Measurements from ENCODE around the gene LGALSL. TPM values are rescaled to one million over a fixed set of nuclear protein-coding genes. Genes with fewer than 3 reads are reported as not detected.

LGALSL gene
- total RNA-seq, 2 donors from 2014 or later, result 2.0 to 3.1 TPM

GRCh38 chr2:64482765-64483504, 29.0 kb downstream of the LGALSL start:
- no peak for ATAC-seq (replicated peaks in 1 of 2)
- H3K36me3 Mint-ChIP-seq (ENCODE audit: insufficient read depth in 2 of 2), result no peaks in the 10 kb centered on the region
- H3K4me3 Mint-ChIP-seq, result no peak overlapping the region
- H3K27me3 Mint-ChIP-seq (ENCODE audit: low read depth), result peaks cover 8% of the 10 kb centered on the region
- no peak for DNase-seq
- no peaks in the 10 kb centered on the region for H3K9me3 Mint-ChIP-seq
- peaks cover 20% of the 10 kb centered on the region for H3K4me1 Mint-ChIP-seq (ENCODE audit: low read depth)
- H3K27ac Mint-ChIP-seq, result no peak overlapping the region

- H3K4me3 Mint-ChIP-seq, result no peak overlapping the region
Measured at GRCh38 chr2:64485331-64485730, 31.4 kb downstream of the LGALSL start.

GRCh38 chr2:64485961-64486360, 32.0 kb downstream of the LGALSL start:
- no peak for ATAC-seq (replicated peaks in 1 of 2)
- H3K4me1 Mint-ChIP-seq (ENCODE audit: low read depth), result peaks cover 7% of the 10 kb centered on the region
- peaks cover 8% of the 10 kb centered on the region for H3K27me3 Mint-ChIP-seq (ENCODE audit: low read depth)
- no peak overlapping the region for H3K4me3 Mint-ChIP-seq
- no peaks in the 10 kb centered on the region for H3K36me3 Mint-ChIP-seq (ENCODE audit: insufficient read depth in 2 of 2)
- DNase-seq, result no peak
- H3K9me3 Mint-ChIP-seq, result no peaks in the 10 kb centered on the region
- peak overlapping the region; percentile 1 for H3K27ac Mint-ChIP-seq

More at GRCh38 chr2:64485331-64485730, 31.4 kb downstream of the LGALSL start:
- no peaks in the 10 kb centered on the region for H3K36me3 Mint-ChIP-seq (ENCODE audit: insufficient read depth in 2 of 2)
- DNase-seq (no peak), ATAC-seq (replicated peaks in 1 of 2) (no peak)
- no peaks in the 10 kb centered on the region for H3K9me3 Mint-ChIP-seq
- H3K27me3 Mint-ChIP-seq (ENCODE audit: low read depth), result peaks cover 8% of the 10 kb centered on the region
- no peak overlapping the region for H3K27ac Mint-ChIP-seq
- peaks cover 7% of the 10 kb centered on the region for H3K4me1 Mint-ChIP-seq (ENCODE audit: low read depth)

- no peak for DNase-seq
- no peak overlapping the region for H3K4me3 Mint-ChIP-seq
- ATAC-seq (replicated peaks in 1 of 2), result no peak
- H3K36me3 Mint-ChIP-seq (ENCODE audit: insufficient read depth in 2 of 2), result no peaks in the 10 kb centered on the region
- no peaks in the 10 kb centered on the region for H3K9me3 Mint-ChIP-seq
- H3K4me1 Mint-ChIP-seq (ENCODE audit: low read depth), result peaks cover 7% of the 10 kb centered on the region
- H3K27me3 Mint-ChIP-seq (ENCODE audit: low read depth), result peaks cover 8% of the 10 kb centered on the region
- H3K27ac Mint-ChIP-seq, result no peak overlapping the region
Measured at GRCh38 chr2:64487256-64488049, 33.5 kb downstream of the LGALSL start.

DNA sequence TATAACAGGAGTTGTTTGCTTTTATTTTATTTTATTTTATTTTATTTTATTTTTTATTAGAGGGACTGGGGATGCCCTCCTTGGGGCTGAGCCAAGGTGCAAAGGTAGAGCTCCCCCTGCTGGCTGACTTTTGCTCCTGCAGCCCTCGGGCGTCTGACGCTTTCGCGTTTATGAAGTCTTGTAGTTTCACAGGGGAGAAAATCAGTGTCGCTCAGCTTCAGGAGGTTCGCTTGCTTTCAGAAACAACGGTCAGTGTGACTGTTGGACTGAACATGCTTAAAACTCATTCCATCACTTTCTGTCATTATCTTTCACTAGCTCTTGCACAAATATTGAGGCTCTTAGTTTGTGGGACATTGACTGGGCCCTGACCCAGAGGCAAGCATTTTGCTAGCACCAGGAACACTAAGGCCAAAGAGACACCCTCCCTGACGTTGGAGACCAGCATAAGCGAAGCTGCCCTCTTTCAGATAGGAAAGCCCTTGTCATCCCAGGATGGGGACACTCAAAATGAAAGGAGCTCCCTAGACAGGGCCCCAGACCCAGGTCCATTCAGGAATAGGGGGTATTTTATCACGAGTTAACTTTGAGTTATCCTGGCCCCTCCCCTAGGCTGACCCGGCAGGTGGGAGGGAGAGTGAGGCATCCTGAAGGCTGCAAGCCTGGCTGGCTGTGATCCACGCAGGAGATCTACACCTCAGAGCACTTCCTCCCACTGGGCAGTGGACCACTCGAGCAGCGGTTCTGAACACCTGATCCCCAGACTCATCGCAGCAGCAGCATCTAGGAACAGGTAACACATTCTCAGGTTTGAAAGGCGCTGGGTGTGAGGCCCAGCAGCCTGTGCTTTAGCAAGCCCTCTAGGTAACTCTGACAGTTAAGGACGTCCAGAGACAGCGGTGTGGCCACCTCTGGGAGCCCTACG, 34.4 kb downstream of the LGALSL start:
- Mint-ChIP-seq H3K36me3 (ENCODE audit: insufficient read depth in 2 of 2) (no peaks in the 10 kb centered on the region), H3K27me3 (ENCODE audit: low read depth) (peaks cover 8% of the 10 kb centered on the region), H3K9me3 (no peaks in the 10 kb centered on the region), H3K4me1 (ENCODE audit: low read depth) (peaks cover 7% of the 10 kb centered on the region), H3K4me3 (no peak overlapping the region), H3K27ac (no peak overlapping the region)
- ATAC-seq (replicated peaks in 1 of 2) (peak; percentile 53 to 69), DNase-seq (peak; percentile 77 to 83)

DNA sequence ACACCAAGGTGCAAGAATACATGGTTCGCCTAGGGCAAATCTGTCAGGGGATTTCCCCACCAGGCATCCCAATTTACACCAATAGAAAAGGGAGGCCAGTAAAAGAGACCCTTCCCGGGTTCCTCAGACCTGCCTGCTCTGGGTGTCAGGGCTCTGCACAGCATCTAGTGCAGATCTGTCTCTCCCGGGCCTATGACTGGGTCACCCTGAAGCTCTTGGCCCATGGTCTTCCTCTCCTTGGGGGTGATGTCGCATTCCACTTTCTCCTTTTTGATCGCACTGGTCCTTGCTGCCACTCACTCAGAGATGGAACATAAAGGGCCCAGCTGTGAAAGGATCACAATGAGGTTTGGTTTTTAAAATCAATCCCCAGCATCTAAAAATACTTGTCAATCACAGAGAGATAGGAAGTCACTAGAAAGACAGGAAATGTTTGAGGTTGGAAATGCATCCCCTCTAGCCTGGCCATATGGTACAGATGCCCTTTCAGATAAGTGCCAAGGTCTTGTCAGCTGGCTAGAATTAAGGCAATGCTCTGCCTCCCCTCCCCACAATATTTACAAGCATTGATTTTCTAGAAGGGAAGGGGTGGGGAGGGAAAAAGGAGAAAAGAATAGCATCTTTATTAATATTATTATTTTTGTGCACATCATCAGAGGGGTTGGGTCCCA, 35.3 kb downstream of the LGALSL start:
- no peak for ATAC-seq (replicated peaks in 1 of 2)
- Mint-ChIP-seq H3K4me1 (ENCODE audit: low read depth) (peaks cover 7% of the 10 kb centered on the region), H3K27ac (no peak overlapping the region), H3K27me3 (ENCODE audit: low read depth) (peaks cover 8% of the 10 kb centered on the region), H3K36me3 (ENCODE audit: insufficient read depth in 2 of 2) (no peaks in the 10 kb centered on the region), H3K9me3 (no peaks in the 10 kb centered on the region), H3K4me3 (no peak overlapping the region)
- DNase-seq, result no peak

DNA sequence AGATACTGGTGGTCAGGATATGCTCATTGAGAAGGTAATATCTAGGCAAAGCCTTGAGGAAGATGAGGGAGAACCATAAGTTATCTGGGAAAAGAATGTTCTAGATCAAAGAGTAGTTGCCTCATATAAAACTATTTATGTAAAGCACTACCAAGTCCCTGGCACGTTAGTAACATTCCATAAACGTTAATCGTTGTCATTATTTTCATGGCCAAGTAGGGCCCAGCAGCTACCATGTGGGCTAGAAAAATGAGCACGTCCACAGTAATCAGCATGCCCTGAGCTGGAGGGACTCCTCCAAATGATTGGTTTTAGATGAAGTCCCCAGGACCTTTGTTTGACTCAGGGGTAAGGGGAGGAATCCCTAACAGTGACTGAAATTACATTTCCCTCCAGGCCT, 37.5 kb downstream of the LGALSL start:
- Mint-ChIP-seq H3K36me3 (ENCODE audit: insufficient read depth in 2 of 2) (no peaks in the 10 kb centered on the region), H3K4me3 (no peak overlapping the region)

DNA sequence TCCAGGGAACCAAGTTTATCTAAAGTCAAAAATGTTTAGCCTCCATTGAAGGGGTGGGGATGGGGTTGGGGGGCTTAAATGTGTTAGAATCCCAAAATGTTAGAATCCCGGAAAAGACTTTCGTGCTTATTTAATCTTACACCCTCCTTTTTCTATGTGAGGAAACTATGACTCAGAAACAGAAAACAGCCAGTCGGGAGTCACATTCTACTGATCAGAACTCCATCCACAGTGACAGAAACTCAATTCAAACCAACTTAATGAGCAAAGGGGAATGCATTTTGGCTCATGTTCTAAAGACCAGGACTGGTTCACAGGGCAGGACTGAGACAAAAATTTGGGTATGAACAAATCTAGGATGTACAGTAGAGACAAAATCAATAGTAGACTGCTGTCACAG, 38.3 kb downstream of the LGALSL start:
- ATAC-seq (replicated peaks in 1 of 2) (no peak), DNase-seq (no peak)
- Mint-ChIP-seq H3K27ac (no peak overlapping the region), H3K4me1 (ENCODE audit: low read depth) (peaks cover 7% of the 10 kb centered on the region), H3K27me3 (ENCODE audit: low read depth) (peaks cover 5% of the 10 kb centered on the region), H3K9me3 (no peaks in the 10 kb centered on the region), H3K36me3 (ENCODE audit: insufficient read depth in 2 of 2) (no peaks in the 10 kb centered on the region), H3K4me3 (no peak overlapping the region)

More for the DNA sequence above, 37.5 kb downstream of the LGALSL start:
- no peak overlapping the region for H3K27ac Mint-ChIP-seq
- no peaks in the 10 kb centered on the region for H3K9me3 Mint-ChIP-seq
- peaks cover 7% of the 10 kb centered on the region for H3K4me1 Mint-ChIP-seq (ENCODE audit: low read depth)
- DNase-seq (no peak), ATAC-seq (replicated peaks in 1 of 2) (no peak)
- peaks cover 8% of the 10 kb centered on the region for H3K27me3 Mint-ChIP-seq (ENCODE audit: low read depth)

GRCh38 chr2:64492821-64493220, 38.9 kb downstream of the LGALSL start:
- peaks cover 7% of the 10 kb centered on the region for H3K4me1 Mint-ChIP-seq (ENCODE audit: low read depth)
- H3K36me3 Mint-ChIP-seq (ENCODE audit: insufficient read depth in 2 of 2), result no peaks in the 10 kb centered on the region
- H3K4me3 Mint-ChIP-seq, result no peak overlapping the region
- ATAC-seq (replicated peaks in 1 of 2), result no peak
- H3K27me3 Mint-ChIP-seq (ENCODE audit: low read depth), result peaks cover 5% of the 10 kb centered on the region
- H3K9me3 Mint-ChIP-seq, result no peaks in the 10 kb centered on the region
- no peak for DNase-seq
- H3K27ac Mint-ChIP-seq, result no peak overlapping the region

DNA sequence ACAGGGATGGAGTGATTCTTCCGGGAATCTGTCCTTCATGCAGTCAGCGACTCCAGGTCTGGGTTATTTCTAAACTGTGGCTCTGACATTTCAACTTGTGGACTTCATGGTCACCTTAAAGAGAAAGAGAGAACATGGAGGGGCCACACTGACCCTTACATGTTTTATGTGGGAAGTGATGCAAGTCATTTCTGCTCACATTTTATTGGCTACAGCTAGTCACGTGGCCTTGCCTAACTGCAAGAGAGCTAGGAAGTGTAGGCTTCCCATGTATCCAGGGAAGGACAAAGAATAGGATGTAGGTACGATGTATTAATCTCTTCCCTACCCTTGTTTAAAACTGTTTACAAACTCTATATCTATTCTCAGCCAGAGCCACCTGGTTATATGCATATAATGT, 39.8 kb downstream of the LGALSL start:
- no peaks in the 10 kb centered on the region for H3K36me3 Mint-ChIP-seq (ENCODE audit: insufficient read depth in 2 of 2)
- no peaks in the 10 kb centered on the region for H3K4me1 Mint-ChIP-seq (ENCODE audit: low read depth)
- no peak overlapping the region for H3K27ac Mint-ChIP-seq
- ATAC-seq (replicated peaks in 1 of 2) (no peak), DNase-seq (no peak)
- H3K4me3 Mint-ChIP-seq, result no peak overlapping the region
- H3K27me3 Mint-ChIP-seq (ENCODE audit: low read depth), result peaks cover 5% of the 10 kb centered on the region
- H3K9me3 Mint-ChIP-seq, result no peaks in the 10 kb centered on the region

DNA sequence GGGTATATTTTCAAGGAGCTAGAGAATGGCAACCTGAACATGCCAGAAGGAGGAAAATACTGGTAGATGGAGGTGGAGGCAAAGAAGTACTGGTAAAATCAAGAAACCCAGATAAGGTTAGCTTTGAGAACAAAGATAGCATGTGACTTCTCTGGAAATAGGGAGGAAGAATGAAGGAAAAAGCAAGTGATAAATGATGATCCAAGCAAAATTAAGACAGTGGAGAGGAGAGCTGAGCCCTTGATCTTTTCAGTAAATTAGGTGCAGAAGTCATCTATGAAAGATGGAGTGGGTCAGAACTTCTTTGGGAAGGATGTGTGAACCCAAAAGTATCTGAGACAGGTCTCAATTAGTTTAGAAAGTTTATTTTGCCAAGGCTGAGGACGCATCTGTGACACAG, 44.5 kb downstream of the LGALSL start:
- ATAC-seq (replicated peaks in 1 of 2), result no peak
- DNase-seq, result no peak
- Mint-ChIP-seq H3K27ac (no peak overlapping the region), H3K36me3 (ENCODE audit: insufficient read depth in 2 of 2) (no peaks in the 10 kb centered on the region), H3K4me1 (ENCODE audit: low read depth) (peaks cover 5% of the 10 kb centered on the region), H3K4me3 (no peak overlapping the region), H3K27me3 (ENCODE audit: low read depth) (peaks cover 9% of the 10 kb centered on the region), H3K9me3 (no peaks in the 10 kb centered on the region)

GRCh38 chr2:64500549-64500948, 46.6 kb downstream of the LGALSL start:
- DNase-seq (no peak), ATAC-seq (replicated peaks in 1 of 2) (no peak)
- H3K4me1 Mint-ChIP-seq (ENCODE audit: low read depth), result peaks cover 5% of the 10 kb centered on the region
- no peaks in the 10 kb centered on the region for H3K36me3 Mint-ChIP-seq (ENCODE audit: insufficient read depth in 2 of 2)
- H3K27ac Mint-ChIP-seq, result no peak overlapping the region
- H3K9me3 Mint-ChIP-seq, result no peaks in the 10 kb centered on the region
- H3K27me3 Mint-ChIP-seq (ENCODE audit: low read depth), result peaks cover 9% of the 10 kb centered on the region
- no peak overlapping the region for H3K4me3 Mint-ChIP-seq

All from activated T-cell treated with anti-CD3 and anti-CD28 coated beads, Interleukin-2, amount 50 U/mL, for 72 hours (primary cell).